Retina (tissue), 1 donor: ENCODE measurements around the gene MAP3K5.

Experiments
- DNase-seq: peaks from one replicate; pipeline ENCODE4 v3.0.0-alpha.2; 2016

MAP3K5 gene

DNA sequence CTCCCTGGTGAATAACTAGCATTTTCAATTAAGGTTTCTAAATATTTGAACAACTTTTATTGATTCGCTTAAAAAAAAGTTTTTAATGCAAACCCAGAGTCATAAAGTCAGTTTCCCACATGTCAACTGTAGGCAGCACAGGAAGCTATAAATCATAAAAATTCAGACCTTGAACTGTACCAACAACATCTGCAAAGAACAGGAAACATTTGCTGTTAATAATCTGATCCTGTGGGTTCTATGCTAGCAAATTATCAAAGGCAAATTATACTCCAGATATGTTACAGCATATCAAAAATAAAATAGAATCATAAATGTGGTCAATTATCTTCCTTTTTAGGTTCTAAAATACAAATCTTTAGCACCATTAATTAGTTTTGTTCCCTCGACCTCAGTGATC lies 225.4 kb downstream of the MAP3K5 start:
- no peak for DNase-seq

DNA sequence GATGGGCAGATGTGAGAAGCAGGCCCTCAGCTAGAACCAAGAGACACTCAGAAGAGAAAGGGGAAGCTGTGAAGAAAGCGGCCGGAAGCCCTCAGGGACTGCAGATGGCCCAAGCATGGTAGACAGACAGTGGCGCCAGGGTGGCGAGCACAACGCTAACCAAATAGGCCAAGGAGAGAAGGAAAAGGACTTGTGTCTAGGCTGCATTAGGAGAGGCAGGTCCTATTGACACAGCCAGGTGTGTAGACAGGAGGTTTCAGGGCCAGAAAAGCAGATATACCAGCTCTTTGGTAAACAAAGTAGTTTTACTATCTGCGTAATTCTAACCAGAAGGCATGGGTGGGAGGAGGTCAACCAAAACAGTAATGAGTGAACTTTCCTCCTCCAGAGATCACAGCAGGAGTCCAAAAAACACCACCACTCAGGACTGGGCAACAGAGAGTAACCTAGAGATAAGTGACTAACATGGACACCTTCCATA lies 226.2 kb downstream of the MAP3K5 start:
- DNase-seq, result no peak

DNA sequence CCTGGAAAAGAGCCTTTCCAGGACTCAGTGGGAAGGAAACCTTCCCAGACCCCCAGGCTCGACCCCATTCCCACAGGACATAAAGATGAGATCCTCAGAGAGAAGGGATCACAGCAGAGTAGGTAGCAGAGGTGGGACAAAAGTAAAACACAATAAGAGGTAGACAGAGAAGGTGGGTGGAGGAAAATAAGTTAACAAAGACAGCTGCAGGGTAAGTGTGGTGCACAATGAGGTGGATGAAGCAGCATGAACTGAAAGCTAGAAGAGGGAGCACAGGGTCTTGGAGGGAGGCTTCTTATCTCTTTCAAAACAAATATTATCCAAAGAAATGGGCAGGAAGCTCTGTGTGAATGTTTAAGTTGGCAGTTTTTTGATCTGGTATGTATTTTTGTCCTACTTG lies 228.1 kb downstream of the MAP3K5 start:
- no peak for DNase-seq

DNA sequence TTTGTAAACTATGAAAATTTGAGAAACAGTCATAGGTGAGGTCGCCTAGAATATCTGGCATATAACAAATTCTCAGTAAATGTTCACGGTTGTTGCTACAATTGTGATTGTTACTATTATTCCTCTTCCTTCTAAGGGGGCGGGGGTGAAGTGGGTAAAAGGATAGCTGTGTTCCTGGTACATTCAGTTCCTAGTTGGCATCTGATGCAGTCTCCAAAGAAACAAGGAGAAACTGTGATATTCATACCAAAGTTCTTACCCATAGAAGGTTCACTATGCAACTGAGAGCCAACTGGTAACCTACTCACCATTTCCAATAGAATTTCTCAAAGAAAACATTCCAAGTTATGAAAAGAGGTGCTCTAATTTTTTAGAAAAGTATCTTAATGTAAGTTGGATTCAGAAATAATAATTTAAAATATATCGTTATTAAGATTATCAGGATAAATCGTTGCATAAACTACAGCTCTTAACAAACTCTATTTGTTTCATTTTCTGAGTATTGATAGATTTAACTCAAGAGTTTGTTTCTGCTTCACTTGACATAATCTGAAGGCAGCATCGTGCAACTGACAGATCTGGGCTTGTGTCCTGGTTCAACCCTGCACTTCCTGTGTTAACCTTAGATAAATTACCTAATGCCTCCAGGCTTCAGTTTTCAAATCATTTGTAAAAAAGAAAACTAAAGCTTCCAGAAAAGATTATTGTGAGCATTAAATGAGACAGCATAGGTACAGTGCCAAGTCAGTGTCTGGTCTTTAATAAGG lies 228.7 kb downstream of the MAP3K5 start:
- DNase-seq, result no peak

DNA sequence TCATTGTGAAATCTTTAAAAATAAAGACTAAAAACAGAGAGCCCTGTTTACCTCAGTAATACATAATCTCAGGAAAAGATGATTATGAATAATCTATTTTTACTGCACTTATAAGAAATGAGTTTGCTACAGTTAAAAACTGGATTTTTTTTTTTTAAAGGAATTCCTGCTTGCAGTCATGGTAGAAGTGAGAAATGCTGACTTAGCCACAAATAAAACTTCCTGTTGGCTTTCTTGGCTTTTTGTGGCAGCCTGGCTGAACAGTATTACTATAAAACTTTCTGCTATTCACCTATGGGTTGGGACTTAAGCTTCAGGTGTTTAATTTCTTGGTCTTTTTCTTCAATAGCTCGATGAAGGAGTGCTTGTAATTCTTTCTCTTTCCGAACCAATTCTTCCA lies 230.1 kb downstream of the MAP3K5 start:
- DNase-seq, result no peak

DNA sequence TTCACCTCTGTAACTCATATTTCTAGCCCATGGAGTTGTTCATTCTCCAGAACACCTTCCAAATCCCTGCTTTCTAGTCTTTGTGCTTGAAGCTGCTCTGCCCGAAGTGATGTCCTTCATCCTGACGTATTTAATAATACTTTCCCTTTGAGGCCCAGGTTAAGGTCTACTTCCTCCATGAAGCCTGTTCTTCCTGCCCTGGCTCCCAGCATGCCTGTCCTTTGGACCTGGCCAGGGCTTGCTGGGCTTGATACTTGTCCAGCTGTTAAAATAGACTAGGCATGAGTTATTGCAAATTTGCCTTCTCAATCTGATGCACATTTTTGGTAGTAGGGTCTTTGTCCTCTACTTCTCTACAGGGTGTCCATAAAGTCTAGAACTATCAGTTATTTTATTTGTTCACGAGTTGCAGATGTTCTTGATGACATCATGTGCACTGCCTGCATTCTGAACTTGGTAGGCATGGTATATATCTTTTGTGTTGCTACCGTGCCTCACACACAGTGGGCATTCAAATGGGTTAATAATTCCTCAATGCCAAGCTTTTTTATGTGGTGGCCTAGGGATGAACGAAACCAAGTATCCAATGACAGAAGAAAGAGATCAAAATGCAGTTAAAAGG lies 239.0 kb downstream of the MAP3K5 start:
- no peak for DNase-seq

DNA sequence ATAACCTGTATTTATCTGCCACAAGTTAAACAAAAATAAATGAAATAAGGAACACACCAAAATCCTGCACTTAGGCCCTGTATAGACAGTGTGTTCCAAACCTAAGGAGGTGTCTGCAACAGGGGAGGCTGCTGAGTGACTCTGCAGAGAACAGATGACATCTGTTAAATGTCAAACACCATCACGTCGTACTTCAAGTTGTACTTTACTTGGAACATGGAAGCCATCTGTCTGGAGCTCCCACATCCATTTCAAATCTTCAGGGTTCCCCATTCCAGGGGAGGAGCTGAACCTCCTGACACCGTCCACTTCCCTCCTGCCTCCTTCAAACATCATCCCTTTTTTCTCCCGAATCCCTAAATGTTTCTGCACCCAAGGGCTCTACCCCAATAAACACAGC lies 240.2 kb downstream of the MAP3K5 start:
- DNase-seq, result no peak

DNA sequence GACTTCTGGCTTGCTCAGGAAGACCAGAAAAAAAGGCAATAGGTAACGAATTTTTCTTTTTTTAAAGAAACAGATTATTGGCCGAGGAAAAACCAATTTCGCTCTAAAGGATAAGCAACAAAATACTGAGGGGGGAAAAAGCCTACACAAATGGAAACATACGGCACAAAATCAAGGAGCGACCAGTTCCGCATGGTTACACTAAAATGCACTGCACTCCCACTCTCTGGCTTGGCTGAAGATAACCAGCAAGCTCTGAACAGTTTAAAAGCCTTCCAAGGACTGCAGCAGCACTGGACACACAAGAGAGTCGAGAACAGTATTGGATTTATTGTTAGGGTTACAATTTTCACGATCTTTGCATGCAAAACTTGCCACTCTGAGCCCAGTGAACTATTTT lies 241.2 kb downstream of the MAP3K5 start:
- peak; percentile 35 for DNase-seq

DNA sequence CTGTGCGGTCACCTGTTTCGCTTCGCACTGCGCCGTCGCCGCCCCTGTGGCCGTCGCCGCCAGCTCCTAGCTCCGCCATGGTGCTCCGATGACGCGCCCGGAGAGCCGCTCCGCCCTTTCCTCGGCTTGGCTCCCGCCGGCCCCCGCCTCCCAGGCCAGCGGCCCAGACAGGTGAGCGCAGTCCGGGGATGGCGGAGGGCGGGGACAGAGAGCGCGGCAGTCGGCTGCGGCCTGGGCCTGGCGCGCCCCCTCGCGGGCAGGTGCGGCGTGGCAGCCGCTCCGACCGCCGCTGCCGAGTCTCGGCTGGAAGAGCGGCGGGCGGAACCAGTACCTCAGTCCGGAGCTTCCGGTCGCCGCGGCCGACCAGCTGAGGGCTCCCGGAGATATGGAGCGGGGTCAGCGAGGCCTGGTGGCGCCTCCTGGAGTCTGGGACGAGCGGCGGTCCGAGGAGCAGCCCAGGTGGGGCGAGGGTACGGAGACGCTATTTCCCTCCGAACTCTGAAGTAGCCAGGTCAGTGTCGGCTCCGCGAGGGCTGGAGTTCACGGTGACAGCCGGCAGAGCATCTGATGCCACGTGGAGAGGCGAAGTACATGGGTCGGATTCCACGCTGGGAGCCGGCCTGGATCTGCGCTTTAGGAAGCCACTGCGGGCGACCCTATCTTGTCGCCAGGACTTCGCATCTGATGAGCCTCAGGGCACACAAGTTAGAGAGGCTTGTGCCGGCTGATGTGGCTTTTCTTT lies 241.8 kb downstream of the MAP3K5 start, which contains the start of gene MAP7:
TSS of gene MAP7 (minus strand) at position 93 of the 742 bp plus-strand sequence. CDS start at position 79, 14 bp downstream.
- peak; percentile 72 for DNase-seq

DNA sequence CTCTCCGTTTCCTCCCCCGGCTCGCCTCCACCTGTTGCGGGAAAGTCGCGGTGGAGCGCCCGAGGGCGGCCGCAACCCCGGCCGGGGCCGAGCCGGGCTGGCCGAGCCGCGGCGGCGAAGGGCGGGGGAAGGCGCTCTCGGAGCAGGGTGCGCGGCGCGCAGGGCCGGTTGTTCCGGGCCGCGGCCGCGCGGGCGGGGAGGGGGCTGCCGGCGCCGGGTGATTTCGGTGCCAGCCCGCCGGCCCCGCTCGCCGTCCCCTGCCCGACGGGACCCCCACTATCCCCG lies 242.3 kb downstream of the MAP3K5 start:
- DNase-seq, result no peak

DNA sequence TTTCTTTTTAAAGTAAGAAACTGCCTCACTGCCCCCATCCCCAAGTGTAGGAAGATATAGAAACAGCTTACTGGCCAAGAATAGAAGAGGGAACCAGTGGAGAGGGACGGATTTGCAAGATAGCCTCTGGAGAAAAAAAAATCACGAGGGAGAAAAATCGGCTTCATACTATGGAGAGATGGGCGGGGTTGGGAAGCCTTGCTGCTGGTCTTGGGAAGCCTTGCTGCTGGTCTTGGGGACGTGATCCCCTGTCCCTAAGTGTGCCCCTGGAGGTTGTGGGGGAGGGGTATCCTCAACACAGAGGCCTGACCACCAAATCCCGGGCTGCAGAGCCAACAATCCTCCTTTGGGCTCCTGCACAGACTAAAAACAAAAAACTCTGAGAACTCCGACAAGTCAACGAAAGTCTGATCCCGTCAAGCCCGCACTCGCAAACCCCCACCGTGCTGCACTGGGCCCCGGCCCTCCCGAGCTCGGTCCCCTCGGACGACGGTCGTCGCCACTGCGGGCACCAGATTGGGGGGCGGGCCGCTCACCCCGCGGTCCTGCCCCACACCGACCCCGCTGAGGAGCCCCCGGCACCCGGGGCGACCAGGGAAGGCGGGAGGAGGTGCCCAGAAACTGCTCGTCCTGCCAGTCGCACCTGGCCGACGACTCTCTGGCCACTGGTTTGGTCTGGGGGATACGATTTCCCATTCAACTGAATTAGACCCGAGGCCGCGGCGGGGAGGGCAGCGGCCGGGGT lies 242.8 kb downstream of the MAP3K5 start:
- DNase-seq, result peak; percentile 52

DNA sequence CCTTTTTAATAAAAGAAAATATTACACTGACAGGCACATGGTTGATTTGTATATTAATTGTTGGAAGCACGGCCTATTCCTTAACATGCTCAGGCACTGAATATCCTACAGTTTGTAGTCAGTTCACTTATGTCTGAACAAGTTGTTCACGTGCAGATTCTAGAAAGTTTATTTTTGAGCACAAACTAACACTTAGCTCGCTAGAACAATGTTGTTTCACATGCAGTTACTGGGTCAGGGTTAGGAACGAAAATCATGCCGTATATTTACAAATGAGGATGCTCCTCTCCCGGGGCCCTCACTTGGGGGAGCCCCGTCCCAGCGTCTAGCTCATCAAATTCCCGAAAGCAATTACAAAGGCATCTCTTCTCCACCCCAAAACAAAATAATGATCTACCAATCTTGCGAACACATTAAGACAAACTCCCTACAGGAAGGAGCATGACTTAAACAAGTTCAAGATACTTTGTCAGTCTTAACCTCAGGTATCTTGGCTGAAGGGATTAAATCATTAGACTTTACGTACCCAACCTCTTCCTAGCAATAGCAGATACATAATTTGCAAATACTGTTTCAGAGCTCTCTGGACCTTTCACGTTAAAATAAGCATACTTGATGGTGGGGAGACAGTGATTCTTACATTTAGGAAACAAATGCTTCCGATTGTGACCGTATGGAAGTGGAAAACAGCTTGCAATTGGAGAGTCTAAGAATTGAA lies 243.5 kb downstream of the MAP3K5 start:
- no peak for DNase-seq

DNA sequence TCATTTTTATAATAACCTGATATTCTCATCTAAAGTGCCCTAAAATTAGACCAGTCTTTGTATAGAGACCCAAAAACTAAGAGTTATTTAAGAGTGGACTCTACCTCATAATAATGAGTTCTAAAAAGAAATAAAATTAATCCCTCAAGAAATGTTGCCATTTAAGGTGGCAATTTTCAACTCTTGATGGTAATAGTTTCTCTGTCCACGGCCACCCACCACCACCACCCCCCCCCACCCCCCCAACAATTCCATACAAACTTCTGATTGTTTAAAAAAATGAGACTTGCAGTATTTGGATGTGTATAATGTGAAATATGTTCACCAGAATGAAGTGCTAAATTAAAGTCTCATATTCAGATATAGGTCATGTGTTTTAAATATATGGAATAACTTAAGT lies 244.4 kb downstream of the MAP3K5 start:
- no peak for DNase-seq

DNA sequence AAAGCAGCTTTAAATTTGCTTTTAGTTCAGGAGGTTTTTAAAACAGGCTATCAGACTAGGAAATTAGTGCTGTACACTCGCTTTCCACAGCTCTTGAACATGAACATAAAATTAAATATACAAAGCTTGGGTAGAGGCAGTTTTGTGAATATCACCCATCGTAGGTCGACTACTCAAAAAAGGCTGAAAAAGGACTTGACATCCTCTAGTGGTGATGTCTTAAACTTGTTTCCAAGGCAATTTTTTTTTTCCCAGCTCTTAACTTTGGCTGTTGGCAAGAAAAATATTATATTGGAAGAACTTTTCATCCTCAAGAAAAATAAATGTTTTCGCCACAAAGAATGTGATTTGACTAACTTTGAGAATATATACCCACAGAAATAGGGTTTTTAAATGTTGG lies 244.9 kb downstream of the MAP3K5 start:
- peak; percentile 38 for DNase-seq

DNA sequence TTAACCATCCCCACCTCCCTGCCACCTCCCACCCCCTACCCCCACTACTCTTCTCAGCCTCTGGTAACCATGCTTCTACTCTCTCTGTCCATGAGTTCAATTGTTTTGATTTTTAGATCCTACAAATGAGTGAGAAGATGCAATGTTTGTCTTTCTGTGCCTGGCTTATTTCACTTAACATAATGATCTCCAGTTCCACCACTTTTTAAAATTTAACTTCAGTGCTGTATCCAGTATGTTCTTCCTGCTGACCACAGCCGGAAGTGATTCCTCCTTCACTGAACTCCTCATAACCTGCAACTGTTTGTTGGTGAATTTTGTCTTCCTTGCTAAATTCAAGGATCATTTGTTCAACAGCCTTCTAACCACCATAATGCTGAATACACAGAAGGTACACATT lies 245.9 kb downstream of the MAP3K5 start:
- no peak for DNase-seq

DNA sequence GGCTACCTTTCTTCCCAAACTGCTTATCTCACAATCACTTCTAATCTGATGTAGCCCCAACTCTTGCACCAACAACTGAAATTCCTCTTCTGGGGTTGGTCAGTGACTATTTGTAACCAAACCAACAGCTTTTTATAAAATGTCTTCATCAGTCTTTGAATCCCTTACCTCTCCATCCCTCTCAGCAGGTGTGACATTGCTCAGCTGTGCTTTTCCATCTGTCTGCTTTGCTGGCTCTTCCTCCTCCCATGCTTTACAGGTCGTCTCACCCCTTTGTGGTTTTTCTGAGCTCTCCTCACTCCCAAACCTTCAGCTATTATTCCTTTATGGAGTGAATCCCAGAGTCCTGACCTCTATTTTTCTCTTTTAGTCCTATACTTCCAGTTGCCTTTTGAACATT lies 248.0 kb downstream of the MAP3K5 start:
- no peak for DNase-seq

DNA sequence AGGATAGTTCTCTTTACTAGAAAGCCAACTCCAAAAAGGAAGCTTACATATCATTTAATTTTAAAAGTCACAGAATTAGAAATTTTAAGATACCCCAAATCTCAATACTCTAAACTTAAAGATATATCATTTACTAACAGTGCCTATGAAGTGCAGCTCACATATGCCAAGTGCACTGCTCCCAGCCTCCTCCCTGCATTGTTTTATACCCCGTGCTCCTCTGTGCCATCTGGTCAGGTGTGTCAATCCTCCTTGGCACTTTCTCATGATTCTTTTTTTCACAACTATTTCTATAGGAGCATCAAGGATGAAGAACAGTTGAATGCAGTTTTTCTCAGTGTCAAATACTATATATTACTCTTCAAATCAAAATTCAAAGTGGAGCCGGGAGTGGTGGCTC lies 250.9 kb downstream of the MAP3K5 start:
- DNase-seq, result no peak

DNA sequence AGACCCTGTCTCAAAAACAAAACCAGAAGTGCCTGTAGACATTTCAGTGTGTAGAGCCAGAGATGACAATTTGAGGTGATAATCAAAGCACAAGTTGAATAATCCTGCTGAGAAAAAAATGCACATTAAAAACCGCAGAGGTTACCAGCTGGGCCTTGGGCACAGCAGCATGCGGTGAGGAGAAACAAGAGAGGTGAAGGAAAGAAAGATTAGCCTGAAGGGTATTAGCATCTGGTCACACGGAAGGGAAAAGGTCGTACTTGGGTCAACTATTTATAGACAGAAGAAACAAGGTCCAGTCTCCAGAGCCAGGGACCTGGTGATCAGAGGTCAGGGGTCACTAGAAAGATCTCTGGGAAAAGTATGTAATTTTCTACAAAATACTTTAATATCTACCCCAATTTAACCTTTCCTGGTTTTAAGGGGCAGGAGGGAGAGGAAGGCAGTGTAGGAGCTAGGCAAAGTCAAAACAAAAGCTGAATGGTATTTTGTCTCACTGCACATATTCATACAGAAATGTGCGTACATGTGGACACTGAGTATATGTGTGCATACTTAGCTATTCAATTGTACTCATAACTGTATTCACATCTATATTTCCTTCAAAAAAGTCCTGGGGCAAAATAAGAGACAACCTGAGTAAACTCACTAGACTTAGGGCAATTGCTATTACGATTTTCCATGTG lies 252.2 kb downstream of the MAP3K5 start:
- DNase-seq, result no peak

DNA sequence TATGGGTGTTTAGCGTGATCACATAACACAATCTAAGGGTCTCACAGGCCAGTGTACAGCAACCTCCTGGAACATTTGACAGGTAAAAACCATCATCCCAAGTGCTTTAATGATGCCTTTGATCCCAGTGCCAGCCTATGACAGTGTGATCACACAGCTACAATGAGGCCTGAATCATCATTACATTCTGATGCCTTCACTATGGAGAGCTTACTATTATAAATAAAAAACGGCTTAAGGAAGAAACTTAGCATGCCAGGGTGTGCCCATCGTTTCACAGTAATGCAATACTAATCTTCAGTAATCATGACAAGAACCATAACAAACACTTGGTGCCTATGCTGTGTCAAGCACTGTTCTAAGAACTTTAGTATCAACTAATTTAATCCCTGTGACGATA lies 253.4 kb downstream of the MAP3K5 start:
- no peak for DNase-seq

DNA sequence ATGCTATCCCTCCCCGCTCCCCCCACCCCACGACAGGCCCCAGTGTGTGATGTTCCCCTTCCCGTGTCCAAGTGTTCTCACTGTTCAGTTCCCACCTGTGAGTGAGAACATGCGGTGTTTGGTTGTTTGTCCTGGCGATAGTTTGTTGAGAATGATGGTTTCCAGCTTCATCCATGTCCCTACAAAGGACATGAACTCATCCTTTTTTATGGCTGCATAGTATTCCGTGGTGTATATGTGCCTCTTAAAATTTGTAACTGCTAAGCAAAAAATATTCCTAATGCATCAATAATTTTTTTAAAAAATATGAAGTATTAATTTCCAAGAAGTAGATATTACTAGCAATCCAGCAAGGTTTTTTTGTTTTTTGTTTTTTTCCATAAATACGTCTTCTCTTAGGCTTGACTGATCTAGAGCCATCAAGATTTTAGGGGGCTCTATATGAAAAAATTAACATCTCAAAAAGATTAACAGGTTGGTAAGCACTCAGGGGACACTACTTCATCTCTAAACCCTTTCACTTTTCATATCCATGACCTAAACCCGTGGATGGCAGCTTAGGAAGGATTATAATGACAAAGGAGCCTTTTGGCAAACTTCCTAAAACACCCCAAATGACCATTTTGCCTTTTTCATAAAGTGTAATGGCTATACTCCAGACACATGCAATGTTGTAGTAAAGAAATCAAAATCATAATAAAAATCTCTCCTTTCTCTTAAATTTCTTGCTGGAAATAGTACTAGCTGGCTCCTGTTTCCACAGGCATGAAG lies 256.2 kb downstream of the MAP3K5 start:
- DNase-seq, result no peak
